Smooth muscle cell (in vitro differentiated cells): ENCODE measurements around the gene KIAA2012. TPM values are rescaled to one million over a fixed set of nuclear protein-coding genes. Genes with fewer than 3 reads are reported as not detected.
A peak's percentile ranks its signal among the peaks of the same experiment; 100 is the strongest.

Experiments
- DNase-seq: peaks from one replicate; lab custom pipeline; 2025; ENCODE audit not compliant: unreplicated experiment; lab: John Stamatoyannopoulos, UW
- H2AFZ ChIP-seq: fragments of 200-600 bp; sonication (generic); 2 replicates; pipeline ENCODE4 v1.6.0; 2016; ENCODE audit warnings: antibody characterized with exemption, low read depth, mild to moderate bottlenecking
- H3F3A ChIP-seq: fragments of 200-600 bp; sonication (generic); 2 replicates; pipeline ENCODE4 v1.6.0; 2017; ENCODE audit warnings: antibody characterized with exemption, low read depth
- H3K27ac ChIP-seq: fragments of 200-600 bp; sonication (generic); 2 replicates; pipeline ENCODE4 v1.5.1; 2016; ENCODE audit warnings: low read depth, mild to moderate bottlenecking
- H3K27me3 ChIP-seq: fragments of 200-600 bp; sonication (generic); 2 replicates; pipeline ENCODE4 v1.6.1; 2016; ENCODE audit warnings: low read depth, mild to moderate bottlenecking
- H3K36me3 ChIP-seq: fragments of 200-600 bp; sonication (generic); 2 replicates; pipeline ENCODE4 v1.5.1; 2016; ENCODE audit warnings: low read depth
- H3K4me1 ChIP-seq: fragments of 200-600 bp; sonication (generic); 2 replicates; pipeline ENCODE4 v1.5.1; 2016; ENCODE audit warnings: low read depth
- H3K4me2 ChIP-seq: fragments of 200-600 bp; sonication (generic); 2 replicates; pipeline ENCODE4 v1.6.0; 2016; ENCODE audit warnings: mild to moderate bottlenecking
- H3K4me3 ChIP-seq: fragments of 200-600 bp; sonication (generic); 2 replicates; pipeline ENCODE4 v1.5.1; 2016; ENCODE audit warnings: mild to moderate bottlenecking
- H3K79me2 ChIP-seq: fragments of 200-600 bp; sonication (generic); 2 replicates; pipeline ENCODE4 v1.6.0; 2016; ENCODE audit warnings: low read depth, mild to moderate bottlenecking
- H3K9ac ChIP-seq: fragments of 200-600 bp; sonication (generic); 2 replicates; pipeline ENCODE4 v1.6.0; 2016; ENCODE audit warnings: low read depth
- H3K9me3 ChIP-seq: fragments of 200-600 bp; sonication (generic); replicated peaks from 2 replicates; pipeline ENCODE4 v1.5.1; 2016; ENCODE audit warnings: low read depth
- H4K20me1 ChIP-seq: fragments of 200-600 bp; sonication (generic); 2 replicates; pipeline ENCODE4 v1.6.0; 2016; ENCODE audit warnings: low read depth
- WGBS: methylation state at CpG from one replicate; pipeline ENCODE4 v1.1.7; 2016; ENCODE audit warnings: low lambda C conversion rate; 5-methylcytosine and 5-hydroxymethylcytosine counted together
- polyA plus RNA-seq: library from polyadenylated mRNA; unstranded; fragments of >200 nt; fragmentation: Nextera tagmentation; extraction: Ambion mirVana; gene quantifications from 2 replicates; pipeline ENCODE4 v1.2.1, GENCODE V29; 2016
- total RNA-seq: library from RNA; depleted of rRNA; stranded (reverse); fragments of >200 nt; gene quantifications from 2 replicates; pipeline ENCODE4 v1.2.3, GENCODE V29; 2014
- TF ChIP-seq, protein P1 (sequence below): fragments of 200-600 bp; sonication (generic); IDR thresholded peaks from 2 replicates; pipeline ENCODE4 v1.5.1; 2017; ENCODE audit warnings: borderline replicate concordance, mild to moderate bottlenecking, antibody characterized with exemption; ENCODE audit not compliant: insufficient read depth, poor library complexity, severe bottlenecking

The KIAA2012 gene
- total and polyA plus RNA-seq, 2 experiments from 2014 or later = not detected

DNA sequence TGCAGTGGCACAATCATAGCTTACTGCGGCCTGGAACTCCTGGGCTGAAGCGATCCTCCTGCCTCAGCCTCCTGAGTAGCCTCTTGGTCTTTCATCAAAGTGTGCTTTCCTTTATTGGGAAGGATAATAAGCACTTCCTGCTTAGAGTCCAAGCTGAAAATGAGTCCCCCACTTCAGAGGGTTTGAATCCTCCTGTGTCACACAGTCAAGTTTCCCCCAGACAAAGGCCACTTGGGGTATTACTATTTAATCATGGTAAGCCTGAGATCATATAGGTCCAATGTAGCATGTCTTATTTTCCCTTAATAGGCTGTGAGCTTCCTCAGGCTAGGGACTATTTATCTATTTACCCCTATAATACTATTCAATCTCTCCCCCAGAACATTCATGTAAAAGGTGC is 11.4 kb upstream of the KIAA2012 start:
- no peak overlapping the region for H3K27ac ChIP-seq
- H3K79me2 ChIP-seq = no peaks in the 10 kb centered on the region
- no peak overlapping the region for H3K4me2 ChIP-seq
- no peak overlapping the region for H3K4me3 ChIP-seq
- H3K4me1 ChIP-seq = peaks cover 14% of the 10 kb centered on the region
- no peak overlapping the region for H3K9ac ChIP-seq
- WGBS = 91% methylated on average over 2 of the region's 2 CpGs
- TF ChIP-seq, protein P1, sequence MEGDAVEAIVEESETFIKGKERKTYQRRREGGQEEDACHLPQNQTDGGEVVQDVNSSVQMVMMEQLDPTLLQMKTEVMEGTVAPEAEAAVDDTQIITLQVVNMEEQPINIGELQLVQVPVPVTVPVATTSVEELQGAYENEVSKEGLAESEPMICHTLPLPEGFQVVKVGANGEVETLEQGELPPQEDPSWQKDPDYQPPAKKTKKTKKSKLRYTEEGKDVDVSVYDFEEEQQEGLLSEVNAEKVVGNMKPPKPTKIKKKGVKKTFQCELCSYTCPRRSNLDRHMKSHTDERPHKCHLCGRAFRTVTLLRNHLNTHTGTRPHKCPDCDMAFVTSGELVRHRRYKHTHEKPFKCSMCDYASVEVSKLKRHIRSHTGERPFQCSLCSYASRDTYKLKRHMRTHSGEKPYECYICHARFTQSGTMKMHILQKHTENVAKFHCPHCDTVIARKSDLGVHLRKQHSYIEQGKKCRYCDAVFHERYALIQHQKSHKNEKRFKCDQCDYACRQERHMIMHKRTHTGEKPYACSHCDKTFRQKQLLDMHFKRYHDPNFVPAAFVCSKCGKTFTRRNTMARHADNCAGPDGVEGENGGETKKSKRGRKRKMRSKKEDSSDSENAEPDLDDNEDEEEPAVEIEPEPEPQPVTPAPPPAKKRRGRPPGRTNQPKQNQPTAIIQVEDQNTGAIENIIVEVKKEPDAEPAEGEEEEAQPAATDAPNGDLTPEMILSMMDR = no peak
- no peak for DNase-seq
- H3K9me3 ChIP-seq = no peaks in the 10 kb centered on the region
- no peak overlapping the region for H2AFZ ChIP-seq
- no peaks in the 10 kb centered on the region for H3K36me3 ChIP-seq
- peaks cover 11% of the 10 kb centered on the region for H3K27me3 ChIP-seq
- peaks cover 13% of the 10 kb centered on the region for H3F3A ChIP-seq
- no peaks in the 10 kb centered on the region for H4K20me1 ChIP-seq

GRCh38 chr2:202064171-202064880 is 8.7 kb upstream of the KIAA2012 start:
- Histone ChIP-seq H3F3A (peaks cover 19% of the 10 kb centered on the region), H3K27ac (peak overlapping the region; percentile 99), H3K36me3 (no peaks in the 10 kb centered on the region), H3K79me2 (no peaks in the 10 kb centered on the region), H3K4me2 (peak overlapping the region; percentile 80), H3K27me3 (no peaks in the 10 kb centered on the region), H3K9ac (peak overlapping the region; percentile 93), H4K20me1 (no peaks in the 10 kb centered on the region), H3K4me3 (peak overlapping the region; percentile 30), H3K9me3 (no peaks in the 10 kb centered on the region), H2AFZ (peak overlapping the region; percentile 73), H3K4me1 (peaks cover 14% of the 10 kb centered on the region)
- no peak for DNase-seq
- 5% methylated on average over 3 of the region's 3 CpGs for WGBS
- TF ChIP-seq, protein P1 = no peak

- no peak for DNase-seq
- TF ChIP-seq, protein P1 = no peak
- Histone ChIP-seq H3K9me3 (no peaks in the 10 kb centered on the region), H3F3A (peaks cover 19% of the 10 kb centered on the region), H3K27me3 (no peaks in the 10 kb centered on the region), H2AFZ (no peak overlapping the region), H3K9ac (no peak overlapping the region), H3K4me1 (peaks cover 14% of the 10 kb centered on the region), H3K4me2 (peak overlapping the region; percentile 80), H4K20me1 (no peaks in the 10 kb centered on the region), H3K27ac (peak overlapping the region; percentile 99), H3K4me3 (no peak overlapping the region), H3K79me2 (no peaks in the 10 kb centered on the region), H3K36me3 (no peaks in the 10 kb centered on the region)
- WGBS = 81% methylated on average over 3 of the region's 3 CpGs
These were observed 8.2 kb upstream of the KIAA2012 start for GRCh38 chr2:202064881-202065230.

DNA sequence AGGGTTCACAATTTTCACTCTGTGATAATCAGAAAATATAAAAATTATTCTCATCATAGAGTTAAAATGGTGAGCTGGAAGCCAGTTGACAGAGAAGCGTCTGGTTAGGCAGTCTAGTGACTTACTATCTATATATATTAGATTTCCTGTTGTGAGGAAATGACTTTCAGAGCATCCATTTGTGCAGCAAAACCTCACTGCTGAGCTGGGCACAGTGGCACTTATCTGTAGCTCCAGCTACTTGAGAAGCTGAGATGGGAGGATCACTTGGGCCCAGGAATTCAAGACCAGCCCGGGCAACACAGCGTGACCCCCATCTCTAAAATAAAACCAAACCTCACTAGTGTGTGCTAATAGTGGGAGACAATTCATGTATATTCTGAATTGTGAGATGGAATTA is 7.2 kb upstream of the KIAA2012 start:
- TF ChIP-seq, protein P1 = no peak
- Histone ChIP-seq H4K20me1 (no peaks in the 10 kb centered on the region), H3K27ac (no peak overlapping the region), H3K9me3 (no peaks in the 10 kb centered on the region), H3K4me3 (no peak overlapping the region), H2AFZ (no peak overlapping the region), H3K36me3 (no peaks in the 10 kb centered on the region), H3K4me2 (no peak overlapping the region), H3F3A (peaks cover 19% of the 10 kb centered on the region), H3K79me2 (no peaks in the 10 kb centered on the region), H3K27me3 (no peaks in the 10 kb centered on the region), H3K4me1 (peaks cover 14% of the 10 kb centered on the region), H3K9ac (no peak overlapping the region)
- WGBS = 83% methylated on average over 3 of the region's 3 CpGs
- no peak for DNase-seq
